HG03066 (cell line): ENCODE data around the gene TAF8.
"Not testable (repeated sequence)": the region's sequence is repeated elsewhere in the genome, so short reads cannot be mapped to it uniquely, and the experiment has no call there.

Source experiments
- ATAC-seq: cut with Tn5 transposase; IDR thresholded peaks from one replicate; pipeline ENCODE4 v1.9.1; 2021; ENCODE audit warnings: low read depth; ENCODE audit not compliant: unreplicated experiment

Gene TAF8

GRCh38 chr6:42028234-42029061 lies 21.9 kb upstream of the TAF8 start:
- no peak for ATAC-seq

DNA sequence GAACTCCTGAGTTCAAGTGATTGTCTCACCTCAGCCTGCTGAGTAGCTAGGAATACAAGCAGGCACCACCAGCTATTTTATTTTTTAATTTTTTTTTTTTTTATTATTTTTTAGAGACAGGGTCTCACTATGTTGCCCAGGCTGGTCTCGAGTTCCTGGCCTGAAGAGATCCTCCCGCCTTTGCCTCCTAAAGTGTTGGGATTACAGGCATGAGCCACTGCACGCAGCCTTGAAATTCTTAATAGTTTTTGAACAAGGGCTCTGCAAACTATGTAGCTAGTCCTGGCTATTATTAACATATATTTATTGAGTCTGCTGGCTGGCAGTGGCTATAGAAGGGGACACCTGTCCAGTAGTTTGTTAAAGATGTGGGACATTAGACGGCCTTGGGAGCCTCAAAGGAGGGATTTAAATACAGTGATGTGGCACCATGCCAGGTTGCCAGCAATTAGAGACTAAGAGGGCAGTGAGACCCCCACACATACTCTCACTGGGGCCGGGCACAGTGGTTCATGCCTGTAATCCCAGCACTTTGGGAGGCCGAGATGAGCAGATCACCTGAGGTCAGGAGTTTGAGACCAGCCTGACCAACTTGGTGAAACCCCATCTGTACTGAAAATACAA lies 21.1 kb upstream of the TAF8 start:
- no peak for ATAC-seq

DNA sequence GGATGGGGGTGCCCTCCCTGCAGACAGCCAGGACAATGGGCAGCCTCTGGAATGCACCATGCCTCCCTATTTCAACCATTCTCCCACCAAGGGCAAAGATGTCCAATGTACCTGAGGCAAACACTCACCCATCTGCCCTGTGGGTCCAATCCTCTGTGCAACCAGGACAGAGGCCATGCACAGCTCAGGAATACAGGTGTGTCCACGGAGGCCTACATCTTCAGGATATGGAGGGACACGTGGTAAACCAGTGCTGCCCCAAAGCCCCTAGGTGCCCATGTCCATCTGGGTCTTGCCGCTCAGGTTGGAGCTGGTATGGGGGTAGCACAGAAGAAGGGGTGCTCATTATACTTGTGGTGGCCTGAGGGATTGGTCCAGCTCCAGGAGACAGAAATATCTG lies 20.4 kb upstream of the TAF8 start:
- ATAC-seq: no peak

GRCh38 chr6:42030585-42031506 lies 19.5 kb upstream of the TAF8 start:
- no peak for ATAC-seq

GRCh38 chr6:42032366-42032765 lies 18.0 kb upstream of the TAF8 start:
- ATAC-seq: no peak

GRCh38 chr6:42037669-42038068 lies 12.7 kb upstream of the TAF8 start:
- not testable (repeated sequence) for ATAC-seq

DNA sequence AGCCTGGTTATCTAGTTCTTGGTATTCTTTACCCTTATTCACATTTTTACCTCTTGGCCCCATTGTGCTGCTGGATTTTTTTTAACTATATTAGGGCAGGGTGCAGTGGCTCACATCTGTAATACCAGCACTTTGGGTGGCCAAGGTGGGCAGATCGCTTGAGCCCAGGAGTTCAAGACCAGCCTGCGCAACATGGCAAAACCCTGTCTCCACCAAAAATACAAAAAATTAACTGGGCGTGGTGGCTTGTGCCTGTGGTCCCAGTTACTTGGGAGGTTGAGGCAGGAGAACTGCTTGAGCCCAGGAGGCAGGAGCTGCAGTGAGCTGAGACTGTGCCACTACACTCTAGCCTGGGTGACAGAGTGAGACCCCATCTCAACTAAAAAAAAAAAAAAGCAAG lies 12.2 kb upstream of the TAF8 start:
- no peak for ATAC-seq

DNA sequence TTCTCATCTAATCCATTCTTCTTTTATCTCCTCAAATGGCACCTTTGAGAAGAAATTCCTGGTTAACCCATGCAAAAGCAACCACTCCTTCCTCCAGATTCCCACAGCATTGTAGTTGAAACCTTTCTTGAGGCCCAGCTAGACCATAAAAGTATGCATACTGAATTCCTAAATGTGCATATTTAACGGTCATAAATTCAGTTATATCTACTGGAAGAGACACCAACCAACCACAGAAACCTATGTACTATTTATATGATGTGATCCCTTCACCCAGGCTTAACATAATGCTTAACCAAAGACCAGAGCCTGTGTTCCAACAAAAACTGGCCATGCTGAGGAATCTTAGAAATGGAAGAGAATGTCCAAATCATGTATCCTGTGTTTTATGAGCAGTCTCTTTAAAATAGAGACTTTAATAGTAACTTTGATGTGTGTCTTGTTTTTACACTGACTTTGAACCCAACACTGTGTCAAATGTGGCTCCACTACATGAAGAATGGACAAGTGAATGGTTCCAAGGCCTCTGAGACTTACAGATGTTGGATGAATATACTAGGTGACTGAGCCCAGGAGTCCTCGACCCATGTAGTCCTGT lies 11.4 kb upstream of the TAF8 start:
- no peak for ATAC-seq

GRCh38 chr6:42040856-42041480 lies 9.4 kb upstream of the TAF8 start:
- no peak for ATAC-seq

GRCh38 chr6:42041481-42042053 lies 8.8 kb upstream of the TAF8 start:
- no peak for ATAC-seq

DNA sequence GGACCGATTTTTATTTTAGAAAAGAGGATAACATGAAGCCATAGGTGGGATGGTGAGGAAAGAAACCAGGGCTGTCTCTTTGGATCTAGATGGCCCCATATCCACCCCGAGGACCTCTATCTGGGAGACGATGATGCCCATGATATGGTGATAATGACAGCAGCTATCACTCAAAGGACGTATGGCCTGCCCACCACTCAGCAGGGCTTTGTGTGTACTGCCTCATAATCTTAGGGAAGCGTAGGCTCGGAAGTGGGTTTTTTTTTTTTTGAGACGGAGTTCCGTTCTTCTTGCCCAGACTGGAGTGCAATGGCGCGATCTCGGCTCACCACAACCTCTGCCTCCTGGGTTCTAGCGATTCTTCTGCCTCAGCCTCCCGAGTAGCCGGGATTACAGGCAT lies 8.2 kb upstream of the TAF8 start:
- no peak for ATAC-seq

DNA sequence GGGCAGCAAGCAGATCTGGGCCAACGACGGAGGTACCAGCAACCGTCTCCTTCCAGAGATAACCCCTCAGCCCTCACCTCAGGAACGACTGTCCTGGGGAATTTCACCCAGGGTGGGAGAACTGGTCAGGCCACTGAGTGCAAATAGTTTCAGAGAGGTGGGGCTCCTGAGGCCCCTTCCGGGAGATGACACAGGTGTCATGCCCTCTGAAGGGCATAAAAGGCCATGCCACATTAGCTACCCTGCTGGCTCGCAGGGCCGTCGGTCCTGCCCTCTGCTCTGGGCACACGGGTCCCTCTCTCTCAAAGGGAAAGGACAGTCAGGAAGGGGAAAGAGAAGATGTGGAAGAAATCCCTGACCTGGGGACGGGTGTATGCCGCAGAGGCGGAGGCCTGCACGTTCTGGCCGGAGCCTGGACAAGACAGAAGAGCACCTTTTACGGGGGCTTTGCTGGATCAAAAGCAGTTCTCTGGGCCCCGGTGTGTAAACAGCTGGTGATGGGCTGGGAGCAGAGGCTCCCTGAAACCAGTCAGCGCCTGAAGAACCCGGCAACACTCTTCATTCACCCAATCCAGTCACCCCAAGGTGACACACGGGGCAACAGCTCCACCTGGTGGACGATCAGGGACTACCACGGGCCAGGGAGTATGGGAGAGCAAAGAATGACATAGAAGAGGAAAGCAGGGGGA lies 6.4 kb upstream of the TAF8 start:
- ATAC-seq: peak; percentile 34

DNA sequence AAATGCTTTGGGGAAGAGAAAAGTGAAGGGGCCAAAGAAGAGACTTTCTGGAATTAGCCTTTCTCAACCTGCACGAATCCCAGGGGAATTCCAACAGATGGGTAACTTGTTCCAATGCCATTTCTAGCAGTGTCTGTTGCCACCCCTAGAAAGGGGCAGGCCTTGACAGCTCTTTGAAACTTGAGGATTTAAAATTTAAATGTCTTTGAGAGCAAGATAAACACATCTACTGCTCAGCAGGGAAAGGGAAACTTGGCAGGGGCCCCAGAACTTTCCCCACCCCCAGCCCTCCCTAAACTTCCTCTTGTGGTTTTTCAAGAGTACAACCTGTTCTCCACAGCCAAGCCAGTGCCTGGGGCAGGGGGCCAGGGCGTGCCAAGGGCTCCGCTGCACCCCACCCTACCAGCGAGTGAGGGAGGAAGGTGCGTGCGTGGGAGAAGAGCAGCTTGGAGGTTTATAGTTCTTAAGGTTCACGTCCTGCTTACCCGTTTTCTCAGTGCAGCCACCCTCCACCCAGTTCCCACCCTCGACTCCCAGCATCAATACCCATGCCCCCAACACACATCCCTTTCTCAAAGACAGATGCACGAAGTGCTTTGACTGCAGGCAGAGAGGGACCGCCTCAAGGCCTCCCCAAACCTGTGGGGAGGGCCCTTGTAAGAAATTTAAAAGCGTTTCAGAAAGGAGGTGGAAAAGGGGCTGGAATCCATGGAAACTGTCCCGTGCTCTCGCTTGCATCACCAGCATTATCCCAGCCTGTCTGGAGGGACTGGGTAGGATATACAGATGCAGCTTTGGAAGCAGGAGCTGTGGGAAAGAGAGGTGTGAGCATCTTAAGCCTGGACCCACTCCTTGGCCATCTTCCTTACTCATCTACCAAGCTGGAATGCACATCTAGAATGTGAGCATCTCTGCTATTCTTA lies 4.5 kb upstream of the TAF8 start:
- no peak for ATAC-seq

DNA sequence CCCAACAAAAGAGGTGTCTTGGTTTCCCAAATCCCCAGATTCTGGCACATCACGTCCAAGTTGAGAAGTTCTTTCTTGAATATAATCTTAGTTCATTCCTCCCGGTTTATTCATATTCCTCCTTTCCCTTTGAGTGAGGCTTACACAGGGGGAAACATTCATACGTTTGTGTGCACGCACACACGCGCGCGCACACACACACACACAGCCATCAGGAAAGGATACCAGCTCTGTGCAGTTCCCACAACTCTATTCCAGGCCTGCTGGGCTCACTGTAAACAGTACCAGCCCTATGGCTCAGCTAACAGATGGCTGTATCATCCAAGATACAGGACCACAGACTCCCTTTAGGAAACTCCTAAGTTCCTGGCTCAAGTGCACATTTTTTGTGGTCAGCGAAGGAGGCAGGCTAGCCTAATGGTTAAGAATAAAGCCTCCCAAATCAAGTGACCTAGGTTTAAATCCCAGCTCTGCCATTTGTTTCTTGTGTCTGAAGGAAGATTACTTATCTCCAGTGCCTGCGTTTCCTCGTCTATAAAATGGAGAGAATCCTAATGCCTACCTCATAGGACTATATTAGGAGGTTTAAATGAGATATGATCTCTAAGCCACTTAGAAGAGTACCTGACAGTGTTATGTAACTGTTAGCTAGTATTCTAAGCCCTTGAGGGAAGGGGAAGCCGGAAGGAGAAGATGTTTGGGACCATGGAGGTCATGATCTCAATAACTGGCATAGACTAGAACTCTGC lies 3.7 kb upstream of the TAF8 start:
- ATAC-seq: no peak

DNA sequence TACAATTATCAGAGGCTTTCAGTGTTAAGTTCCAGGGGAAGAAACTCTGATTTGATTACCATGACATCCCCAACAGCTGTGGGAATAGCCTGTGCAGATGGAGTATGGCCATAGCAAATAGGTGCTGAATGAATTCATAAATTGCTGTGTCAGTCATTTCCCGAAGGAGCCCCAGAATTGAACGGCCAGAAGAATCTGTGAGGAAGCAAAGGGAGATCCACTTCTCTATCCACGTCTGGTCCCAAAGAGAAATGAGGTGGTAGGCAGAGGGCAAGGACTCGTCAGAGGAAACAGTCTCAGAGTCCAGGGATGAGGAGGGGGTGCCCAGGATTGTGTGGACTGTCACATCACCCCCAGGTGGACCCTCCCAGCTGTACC lies 3.1 kb upstream of the TAF8 start:
- ATAC-seq: no peak

GRCh38 chr6:42047790-42048405 lies 2.4 kb upstream of the TAF8 start:
- ATAC-seq: no peak

DNA sequence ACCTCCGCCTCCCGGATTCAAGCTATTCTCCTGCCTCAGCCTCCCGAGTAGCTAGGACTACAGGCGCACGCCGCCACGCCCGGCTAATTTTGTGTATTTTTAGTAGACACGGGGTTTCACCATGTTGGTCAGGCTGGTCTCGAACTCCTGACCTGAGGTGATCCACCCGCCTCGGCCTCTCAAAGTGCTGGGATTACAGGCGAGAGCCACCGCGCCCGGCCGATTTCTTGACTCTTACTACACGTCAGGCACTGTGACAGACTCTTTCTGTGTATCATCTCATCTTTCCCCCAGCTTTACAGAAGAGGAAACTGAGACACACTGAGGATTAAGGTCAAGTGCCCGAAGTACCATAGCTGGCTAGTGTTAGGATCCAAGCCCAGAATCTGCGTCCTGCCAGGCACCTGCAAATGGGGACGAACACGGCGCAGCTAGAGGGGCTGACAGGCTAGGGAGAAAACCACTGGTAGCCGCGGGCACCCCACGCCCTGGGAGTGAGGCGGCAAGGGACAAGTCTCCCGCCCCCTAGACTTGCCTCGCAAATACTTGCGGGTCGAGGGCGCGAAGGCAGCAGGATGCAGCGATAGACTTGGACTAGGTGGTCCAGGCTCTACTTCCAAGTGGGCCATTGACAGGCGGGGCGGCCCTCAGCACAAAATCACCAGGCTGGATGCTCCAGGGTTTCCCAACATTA lies 1.1 kb upstream of the TAF8 start:
- no peak for ATAC-seq
